HG02884 (cell line): Measurements from ENCODE around the gene FBXO17.
"Not testable (repeated sequence)": the region's sequence is repeated elsewhere in the genome, so short reads cannot be mapped to it uniquely, and the experiment has no call there.

Source experiments
- ATAC-seq: cut with Tn5 transposase; IDR thresholded peaks from one replicate; pipeline ENCODE4 v1.9.1; 2021; ENCODE audit warnings: mild to moderate bottlenecking, moderate library complexity; ENCODE audit not compliant: unreplicated experiment

FBXO17 gene

DNA sequence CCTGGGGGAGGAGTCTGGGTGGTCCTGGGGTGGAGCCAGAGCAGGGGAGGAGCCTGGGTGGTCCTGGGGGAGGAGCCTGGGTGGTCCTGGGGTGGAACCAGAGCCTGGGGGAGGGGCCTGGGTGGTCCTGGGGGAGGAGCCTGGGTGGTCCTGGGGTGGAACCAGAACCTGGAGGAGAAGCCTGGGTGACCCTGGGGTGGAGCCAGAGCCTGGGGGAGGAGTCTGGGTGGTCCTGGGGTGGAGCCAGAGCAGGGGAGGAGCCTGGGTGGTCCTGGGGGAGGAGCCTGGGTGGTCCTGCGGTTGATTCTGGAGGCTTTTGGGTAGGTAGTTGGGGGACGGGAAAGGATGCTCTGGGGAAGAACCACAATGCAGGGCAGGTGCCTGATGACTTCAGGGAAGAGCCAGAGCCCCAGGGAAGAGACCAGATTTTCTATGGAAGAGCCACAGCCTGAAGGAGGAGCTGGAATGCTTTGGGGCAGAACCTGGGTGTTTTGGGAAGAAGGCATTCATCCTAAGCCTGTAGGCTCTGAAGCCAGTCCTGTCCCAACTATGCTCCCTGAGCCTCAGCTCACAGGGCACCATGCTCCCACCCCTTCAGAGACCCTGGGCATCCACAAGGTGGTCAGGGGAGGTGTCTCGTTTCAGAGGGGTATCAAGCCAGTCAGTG is 29.8 kb downstream of the FBXO17 start:
- ATAC-seq, result no peak

DNA sequence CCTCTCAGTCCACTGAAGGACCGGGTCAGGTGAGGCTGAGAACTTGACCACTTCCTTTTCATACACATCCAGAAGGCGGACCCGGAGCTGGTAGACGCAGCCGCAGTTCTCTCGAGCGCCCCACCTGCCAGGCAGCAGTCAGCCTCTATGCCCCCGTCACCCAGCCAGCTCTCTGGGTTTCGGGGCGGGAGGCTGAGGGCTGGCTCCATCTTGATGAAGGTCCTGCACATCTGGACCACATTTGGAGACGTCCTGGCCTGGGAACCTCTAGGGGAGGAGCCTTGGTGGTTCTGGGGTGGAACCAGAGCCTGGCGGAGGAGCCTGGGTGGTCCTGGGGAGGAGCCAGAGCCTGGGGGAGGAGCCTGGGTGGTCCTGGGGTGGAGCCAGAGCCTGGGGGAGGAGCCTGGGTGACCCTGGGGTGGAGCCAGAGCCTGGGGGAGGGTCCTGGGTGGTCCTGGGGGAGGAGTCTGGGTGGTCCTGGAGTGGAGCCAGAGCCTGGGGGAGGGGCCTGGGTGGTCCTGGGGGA is 30.5 kb downstream of the FBXO17 start:
- no peak for ATAC-seq

DNA sequence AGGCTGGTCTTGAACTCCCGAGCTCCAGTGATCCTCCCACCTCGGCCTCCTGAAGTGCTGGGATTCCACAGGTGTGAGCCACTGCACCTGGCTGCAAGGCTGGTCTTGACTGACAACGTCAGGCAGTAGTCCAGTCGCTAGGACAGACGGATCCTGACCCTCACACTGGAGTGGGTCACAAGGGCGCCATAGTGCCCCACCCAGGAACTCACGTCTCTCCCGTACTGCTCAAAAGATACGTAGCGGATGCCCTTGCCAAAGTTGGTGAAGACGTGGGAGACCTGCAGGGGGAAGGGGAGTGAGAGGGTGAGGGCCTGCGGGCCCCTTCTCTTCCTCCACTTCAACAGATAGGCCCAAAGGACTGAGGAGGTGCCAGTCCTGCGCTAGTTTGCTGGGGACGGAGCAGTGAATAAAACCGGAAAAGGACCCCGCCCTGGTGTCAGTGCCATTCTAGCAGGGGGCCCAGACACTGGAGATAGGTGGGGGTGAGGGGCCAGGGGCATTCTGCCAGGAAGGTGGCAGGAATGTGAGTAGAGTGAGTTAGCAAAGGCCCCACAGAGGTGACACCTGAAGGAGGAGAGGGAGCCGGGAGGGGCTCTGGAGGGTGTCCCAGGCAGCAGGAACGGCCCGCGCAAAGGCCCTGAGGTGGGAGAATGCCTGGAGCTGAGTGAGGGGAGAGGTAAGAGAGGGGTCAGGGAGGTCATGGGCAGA is 32.9 kb downstream of the FBXO17 start:
- ATAC-seq, result no peak

DNA sequence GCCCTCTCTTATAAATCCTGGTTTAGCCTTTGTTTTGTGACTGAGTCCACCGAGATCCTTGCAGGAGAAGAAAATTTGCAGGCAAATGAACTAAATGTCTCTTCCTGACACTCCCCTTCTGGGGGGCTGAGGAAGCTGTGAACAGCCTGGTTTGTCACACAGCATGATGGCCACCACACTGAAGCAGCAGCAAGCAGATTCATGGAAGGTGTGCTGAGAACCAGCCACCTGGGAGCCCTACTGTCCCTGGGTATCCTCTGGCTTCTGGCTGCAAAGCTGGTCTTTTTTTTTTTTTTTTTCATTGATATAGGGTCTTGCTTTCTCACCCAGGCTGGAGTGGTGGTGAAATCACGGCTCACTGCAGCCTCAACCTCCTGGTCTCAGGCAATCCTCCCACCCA is 33.6 kb downstream of the FBXO17 start:
- no peak for ATAC-seq

DNA sequence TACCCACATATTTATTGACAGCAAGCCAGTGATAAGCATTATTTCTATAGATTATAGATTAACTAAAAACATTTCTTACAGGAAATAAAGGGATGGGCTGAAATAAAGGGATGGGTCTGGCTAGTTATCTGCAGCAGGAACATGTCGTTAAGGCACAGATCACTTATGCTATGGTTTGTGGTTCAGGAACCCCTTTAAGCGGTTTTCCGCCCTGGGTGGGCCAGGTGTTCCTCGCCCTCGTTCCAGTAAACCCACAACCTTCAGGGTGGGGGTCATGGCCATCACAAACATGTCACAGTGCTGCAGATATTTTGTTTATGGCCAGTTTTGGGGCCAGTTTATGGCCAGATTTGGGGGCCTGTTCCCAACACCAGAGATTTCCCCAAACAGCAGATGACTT is 34.1 kb downstream of the FBXO17 start:
- ATAC-seq, result not testable (repeated sequence)

DNA sequence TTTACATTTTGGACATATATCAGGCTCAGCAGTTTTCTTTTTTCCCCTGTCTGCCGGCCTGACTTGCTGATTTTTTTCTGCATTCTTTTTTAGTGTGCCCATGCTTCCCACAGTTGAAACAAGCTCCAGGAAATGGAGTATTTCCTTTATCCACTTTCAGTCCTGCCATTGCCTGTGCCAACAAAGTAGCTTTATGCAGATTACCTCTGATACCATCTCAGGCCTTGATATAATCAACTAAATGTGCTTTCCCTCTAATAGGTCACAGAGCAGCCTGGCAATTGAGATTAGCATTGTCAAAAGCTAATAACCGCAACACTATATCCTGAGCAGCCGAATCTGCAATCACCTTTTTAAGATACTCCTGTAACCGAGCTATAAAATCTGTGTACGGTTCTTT is 35.6 kb downstream of the FBXO17 start:
- ATAC-seq, result no peak

DNA sequence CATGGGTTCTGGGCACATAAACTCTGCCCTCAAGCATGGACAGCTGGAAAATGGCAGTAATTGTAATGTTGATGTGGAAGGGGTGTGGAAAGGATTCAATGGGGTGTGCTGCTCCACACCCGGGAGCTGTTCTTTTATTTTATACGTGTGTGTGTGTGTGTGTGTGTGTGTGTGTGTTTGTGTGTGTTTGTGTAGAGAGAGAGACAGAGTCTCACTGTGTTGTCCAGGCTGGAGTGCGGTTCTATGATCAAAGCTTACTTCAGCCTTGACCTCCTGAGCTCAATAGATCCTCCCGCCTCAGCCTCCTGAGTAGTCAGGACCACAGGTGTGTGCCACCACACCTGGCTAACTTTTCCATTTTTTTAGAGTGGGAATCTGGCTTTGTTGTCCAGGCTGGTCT is 42.0 kb downstream of the FBXO17 start:
- ATAC-seq, result no peak

DNA sequence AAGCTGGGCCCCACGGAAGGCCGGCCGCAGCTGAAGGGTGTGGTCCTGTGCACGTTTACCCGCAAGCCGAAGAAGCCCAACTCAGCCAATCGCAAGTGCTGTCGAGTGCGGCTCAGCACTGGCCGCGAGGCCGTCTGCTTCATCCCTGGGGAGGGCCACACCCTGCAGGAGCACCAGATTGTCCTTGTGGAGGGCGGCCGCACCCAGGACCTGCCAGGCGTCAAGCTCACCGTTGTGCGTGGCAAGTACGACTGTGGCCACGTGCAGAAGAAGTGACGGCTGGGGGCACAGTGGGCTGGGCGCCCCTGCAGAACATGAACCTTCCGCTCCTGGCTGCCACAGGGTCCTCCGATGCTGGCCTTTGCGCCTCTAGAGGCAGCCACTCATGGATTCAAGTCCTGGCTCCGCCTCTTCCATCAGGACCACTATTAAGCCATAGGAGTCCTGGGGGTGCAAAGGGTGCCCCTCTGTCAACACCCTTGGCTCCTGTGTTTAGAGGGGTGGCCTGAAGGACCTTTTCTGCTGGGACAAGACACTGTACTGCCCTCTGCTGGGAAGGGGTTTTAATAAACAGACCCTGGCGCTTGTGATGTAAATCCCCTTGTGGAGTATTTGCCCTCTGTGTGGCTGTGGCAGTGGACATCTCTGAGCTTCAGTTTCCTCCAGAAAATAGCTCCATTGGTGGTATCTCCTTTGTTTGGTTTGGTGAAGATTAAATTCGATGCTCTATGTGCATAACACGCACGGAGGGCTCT is 42.9 kb downstream of the FBXO17 start:
- no peak for ATAC-seq

DNA sequence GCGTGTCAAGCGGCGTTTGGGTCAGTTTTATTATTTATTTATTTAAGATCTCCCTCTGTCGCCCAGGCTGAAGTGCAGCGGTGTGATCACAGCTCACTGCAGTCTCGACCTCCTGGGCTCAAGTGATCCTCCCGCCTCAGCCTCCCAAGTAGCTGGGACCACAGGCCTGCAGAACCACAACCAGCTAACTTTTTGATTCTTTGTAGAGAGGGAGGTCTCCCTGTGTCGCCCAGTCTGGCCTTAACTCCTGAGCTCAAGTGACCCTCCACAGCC is 44.1 kb downstream of the FBXO17 start:
- no peak for ATAC-seq

DNA sequence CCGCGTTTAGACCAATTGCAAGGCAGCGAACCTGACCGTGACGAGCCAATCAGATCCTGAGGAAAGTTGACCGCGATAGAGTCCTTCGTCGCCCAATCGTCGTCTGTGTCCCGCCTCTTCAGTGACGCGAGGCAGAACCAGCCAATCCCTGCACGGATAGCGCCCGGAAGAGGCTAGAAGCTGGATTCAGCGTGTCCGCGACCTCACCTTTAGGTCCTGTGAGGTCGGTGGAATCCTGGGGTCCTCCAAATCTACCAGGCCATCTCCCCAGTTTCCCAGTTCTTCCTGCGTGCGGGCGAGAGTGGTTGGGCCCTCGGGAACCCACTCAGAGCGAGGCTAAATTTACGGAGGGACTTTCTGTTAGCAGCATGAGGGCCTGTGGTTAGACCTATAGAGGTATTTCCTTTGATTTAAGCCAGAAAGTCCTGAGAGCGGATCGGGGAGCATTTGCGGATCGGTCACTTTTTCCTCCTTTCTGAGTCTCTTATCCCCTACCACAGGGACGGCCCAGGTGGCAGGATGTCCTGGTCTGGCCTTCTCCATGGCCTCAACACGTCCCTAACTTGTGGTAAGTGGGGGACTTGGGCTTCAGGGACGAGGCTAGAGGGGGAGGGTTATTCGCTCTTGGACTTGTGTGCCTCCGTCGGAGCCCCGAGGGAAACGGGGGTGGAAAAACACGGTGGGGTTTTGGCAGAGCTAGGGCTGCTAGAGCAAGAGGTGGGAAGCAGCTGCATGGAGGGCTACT is 44.6 kb downstream of the FBXO17 start, which contains the start of gene MRPS12:
Gene MRPS12, plus strand, starts transcription at position 169 of the 745 bp plus-strand sequence. Its CDS starts 351 bp downstream, at position 520.
- ATAC-seq, result peak; percentile 86

DNA sequence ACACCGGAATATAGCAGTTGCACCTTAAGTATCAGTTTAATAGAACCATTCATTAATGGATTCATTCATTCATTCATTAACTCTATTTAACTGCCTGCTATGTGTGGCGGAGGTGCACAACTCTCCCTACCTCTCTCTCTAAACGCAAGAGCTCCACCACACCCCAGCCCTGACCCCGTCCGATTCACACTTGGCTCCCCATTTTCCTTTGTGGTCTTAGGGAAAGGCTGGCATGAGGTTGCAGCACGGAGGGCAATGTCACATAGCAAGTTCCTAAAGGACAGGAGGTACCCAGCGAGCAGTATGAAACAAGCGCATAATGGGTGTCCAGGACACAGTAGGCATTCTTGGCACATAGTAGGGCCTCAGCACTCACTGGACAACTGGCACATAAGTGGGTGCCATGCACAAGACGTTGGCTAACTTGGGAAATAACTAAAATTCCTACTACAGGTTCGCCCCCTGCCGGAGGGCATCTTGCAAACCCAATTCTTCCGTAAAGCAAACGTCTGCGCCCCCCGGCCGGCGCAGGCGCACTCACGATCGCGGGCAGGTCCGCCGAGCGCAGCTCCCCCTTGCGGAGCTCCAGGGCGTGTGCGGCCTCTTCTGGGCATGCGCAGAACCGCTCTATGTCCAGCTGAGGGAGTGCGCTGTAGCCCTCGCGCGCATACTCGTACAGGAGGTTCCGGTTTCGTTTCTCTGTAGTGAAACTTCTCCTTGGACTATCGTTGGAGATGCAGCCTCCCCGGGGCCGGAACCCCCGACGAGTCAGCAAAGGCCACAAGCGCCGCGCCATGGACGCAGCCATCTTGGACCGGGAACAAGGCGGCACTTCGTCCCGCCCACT is 45.4 kb downstream of the FBXO17 start, which contains the start of gene SARS2:
Gene SARS2, minus strand, starts transcription at position 835 of the 847 bp plus-strand sequence. Its CDS starts 27 bp downstream, at position 808.
- peak; percentile 57 for ATAC-seq

DNA sequence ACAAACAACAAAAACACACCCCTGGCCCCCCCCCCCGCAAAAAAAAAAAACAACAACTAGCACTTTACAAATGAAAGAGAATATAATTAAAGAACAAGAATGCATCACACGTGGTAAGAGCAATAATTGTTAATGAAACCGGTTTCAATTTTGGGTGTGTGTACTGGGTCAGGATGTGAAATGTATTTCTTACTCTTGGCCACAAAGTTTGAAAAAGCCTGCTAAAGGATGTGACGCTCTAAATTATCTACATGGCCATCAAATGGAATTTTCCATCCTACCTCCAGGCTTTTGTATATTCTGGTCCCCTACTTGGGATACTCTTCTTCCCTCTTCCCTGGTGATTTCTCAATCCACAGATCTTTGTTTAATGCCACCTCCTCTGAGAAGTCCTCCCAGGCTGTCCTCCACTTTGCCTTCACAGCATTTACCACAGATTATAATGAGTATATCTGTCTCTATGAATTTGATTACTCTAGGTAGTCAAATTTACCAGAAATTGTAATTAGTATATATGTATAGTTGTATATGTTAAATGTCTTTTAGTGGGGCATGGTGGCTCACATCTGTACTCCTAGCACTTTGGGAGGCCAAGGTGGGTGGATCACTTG is 47.0 kb downstream of the FBXO17 start:
- ATAC-seq, result no peak

DNA sequence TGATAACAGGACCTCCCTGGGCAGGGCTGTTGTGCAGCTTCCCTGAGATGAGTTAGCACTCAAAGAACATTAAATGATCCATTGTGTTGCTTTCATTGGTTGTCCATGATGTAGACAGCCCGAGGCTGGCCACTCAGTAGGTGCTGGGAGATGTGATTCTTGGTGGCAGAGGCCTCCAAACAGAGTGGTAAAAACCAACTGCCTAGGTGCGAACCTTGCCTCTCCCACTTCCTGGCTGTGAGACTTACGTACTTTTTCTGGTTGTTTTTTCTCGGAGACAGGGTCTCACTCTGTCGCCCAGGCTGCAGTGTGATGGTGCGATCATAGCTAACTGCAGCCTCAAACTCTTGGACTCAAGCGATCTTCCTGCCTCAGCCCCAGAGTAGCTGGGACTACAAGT is 51.2 kb downstream of the FBXO17 start:
- ATAC-seq, result no peak

DNA sequence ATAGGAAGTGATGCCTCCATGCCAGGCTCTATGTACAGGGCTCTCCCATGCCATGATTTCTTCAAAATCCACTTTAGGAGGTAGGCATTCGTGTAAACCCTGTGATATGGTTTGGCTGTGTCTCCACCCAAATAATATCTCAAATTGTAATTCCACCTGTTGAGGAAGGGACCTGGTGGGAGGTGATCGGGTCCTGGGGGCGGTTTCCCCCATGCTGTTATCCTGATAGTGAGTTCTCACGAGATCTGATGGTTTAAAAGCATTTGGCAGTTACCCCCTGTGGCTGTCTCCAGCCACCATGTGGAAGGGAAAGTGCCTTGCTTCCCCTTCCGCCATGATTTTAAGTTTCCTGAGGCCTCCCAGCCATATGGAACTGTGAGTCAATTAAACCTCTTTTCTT is 53.1 kb downstream of the FBXO17 start:
- no peak for ATAC-seq

DNA sequence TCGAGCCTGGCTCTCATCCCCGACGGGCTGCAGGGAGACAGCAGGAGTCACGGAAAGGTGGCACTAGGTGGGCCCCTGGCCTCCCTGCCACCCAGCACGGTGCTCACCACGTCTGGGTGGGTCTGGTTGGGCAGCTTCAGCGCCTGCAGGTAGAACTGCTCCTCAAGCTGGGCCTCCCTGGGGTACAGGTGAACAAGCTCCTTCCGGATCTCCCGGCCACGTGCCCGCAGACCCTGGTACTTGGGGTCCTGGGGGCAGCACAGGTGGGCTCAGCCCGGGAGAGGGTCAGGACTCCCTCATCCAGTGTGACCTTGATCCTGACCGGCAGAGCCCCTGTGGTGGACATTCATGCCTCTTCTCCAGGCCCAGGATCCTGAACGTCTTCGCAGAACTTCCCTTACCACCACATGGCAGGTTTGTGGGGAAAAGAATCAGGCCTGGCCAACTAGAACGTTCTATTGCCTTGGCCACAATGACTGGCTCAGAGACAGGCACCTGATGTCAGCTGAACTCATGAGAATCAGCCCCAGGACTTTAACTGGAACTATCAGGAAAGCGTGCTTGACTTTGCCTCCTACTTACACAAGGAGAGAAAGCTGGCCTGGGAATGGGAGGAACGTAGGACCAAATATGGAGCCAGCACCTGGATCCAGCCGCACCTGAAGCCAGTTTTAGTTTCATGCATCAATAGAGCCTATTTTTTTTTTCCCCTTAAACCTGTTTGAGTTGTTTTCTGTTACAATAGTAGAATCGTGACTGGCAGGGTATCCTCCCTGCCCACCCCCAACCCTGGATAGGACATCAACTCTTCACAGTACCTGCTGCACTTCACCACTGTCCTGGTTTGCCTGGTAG is 53.9 kb downstream of the FBXO17 start:
- no peak for ATAC-seq

DNA sequence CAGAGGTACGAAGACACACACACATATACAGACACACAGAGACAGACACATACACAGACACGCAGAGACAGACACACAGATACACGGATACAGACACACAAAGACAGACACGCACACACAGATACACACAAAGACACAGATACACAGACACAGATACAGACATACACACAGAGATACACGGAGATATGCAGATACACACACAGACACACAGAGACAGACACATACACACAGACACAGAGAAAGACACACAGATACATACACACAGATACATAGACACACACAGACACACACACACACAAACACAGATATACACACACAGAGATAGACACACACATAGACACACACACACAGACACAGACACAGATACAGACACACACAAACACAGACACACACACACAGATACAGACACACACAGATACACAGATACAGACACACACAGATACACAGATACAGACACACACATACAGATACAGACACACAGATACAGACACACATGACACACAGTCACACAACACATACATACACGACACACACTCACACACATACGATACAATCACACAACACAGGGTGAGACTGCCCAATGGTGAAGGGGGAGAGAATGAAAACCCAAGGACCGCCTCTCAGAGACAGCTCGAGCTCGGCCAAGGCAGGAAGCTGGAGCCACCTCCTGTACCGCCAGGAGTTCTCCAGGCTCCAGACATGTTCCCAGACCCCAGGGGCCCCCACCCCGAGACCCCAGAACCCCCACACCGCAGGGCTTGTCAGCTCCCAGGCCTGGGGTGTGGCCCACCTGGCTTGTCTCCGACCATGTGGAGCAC is 54.7 kb downstream of the FBXO17 start:
- ATAC-seq, result no peak

DNA sequence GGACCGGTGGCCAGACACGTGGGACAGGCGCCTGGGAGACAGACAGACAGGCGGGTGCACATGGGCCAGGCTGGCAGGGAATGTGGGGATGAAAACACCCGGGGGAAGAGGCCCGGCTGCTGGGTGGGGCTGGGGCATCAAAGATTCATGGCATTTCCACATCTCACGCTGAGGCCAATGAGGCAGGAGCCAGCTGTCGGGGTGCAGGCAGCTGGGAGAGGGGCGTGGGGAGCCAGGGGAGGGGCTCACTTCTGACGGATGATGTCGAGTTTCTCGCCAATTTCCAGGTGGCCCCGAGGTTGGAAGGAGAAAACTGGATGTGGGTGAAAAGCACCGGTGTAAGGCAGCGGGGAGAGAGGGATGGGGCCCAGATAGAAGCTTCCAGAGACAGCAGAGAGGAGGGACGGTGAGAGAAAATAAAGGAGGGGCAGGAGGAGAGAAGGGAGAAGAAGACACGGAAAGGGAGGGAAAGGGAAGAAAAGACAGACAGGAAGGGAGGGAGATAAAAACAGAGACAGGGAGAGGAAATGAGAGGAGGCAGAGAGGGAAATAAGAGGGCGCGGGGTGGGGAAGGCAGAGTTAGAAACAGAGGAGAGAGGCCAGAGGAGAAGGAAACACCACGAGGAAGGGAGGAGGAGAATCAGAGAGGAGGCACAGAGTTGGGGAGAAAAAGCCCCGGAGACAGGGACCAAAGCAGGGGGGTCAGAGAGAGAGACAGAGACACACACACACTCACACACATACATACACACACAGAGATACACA is 55.5 kb downstream of the FBXO17 start:
- no peak for ATAC-seq
